Ovary (tissue), 10 donors: ENCODE results near the gene TLR9. TPM values are rescaled to one million over a fixed set of nuclear protein-coding genes. Genes with fewer than 3 reads are reported as not detected.
A peak's percentile ranks its signal among the peaks of the same experiment; 100 is the strongest.
"Not testable (repeated sequence)": the region's sequence is repeated elsewhere in the genome, so short reads cannot be mapped to it uniquely, and the experiment has no call there.

Experiments used
- DNase-seq, 5 donors: peaks; one replicate each; pipeline ENCODE4 v3.0.0-alpha.2; 2019 to 2020
- H3K27ac ChIP-seq, 2 donors: fragments of 200-600 bp; one replicate each; pipeline versions ENCODE4 v1.5.1 to v1.8.0; 2019 to 2022
- H3K27me3 ChIP-seq: fragments of 200-600 bp; one replicate; pipeline ENCODE4 v1.8.0; 2022
- H3K36me3 ChIP-seq: fragments of 200-600 bp; sonication (generic); one replicate; pipeline ENCODE4 v1.5.1; 2019
- H3K4me1 ChIP-seq: one replicate; pipeline ENCODE4 v1.8.1; 2013; ENCODE audit warnings: mild to moderate bottlenecking, moderate library complexity; ENCODE audit not compliant: insufficient read depth
- H3K4me3 ChIP-seq: fragments of 200-600 bp; sonication (generic); one replicate; pipeline ENCODE4 v1.5.1; 2017
- H3K9me3 ChIP-seq, 2 donors: fragments of 200-600 bp in 1 of 2; sonication (generic) in 1 of 2; one replicate each; pipeline versions ENCODE4 v1.5.1 to v1.8.1; 2013 to 2019; ENCODE audit warnings: mild to moderate bottlenecking in 1 of 2, moderate library complexity in 1 of 2
- EP300 ChIP-seq: sonication (generic); formaldehyde crosslinking; IDR thresholded peaks from one replicate; pipeline ENCODE4 v1.6.1; 2017; ENCODE audit warnings: antibody characterized with exemption
- POLR2A ChIP-seq: fragments of 450-650 bp; IDR thresholded peaks from one replicate; pipeline ENCODE4 v1.6.1; 2017; ENCODE audit warnings: antibody characterized with exemption, mild to moderate bottlenecking, moderate library complexity
- WGBS, 3 donors: extraction: QIAGEN DNeasy Blood & Tissue Kit in 1 of 3; methylation state at CpG; one replicate each; pipeline versions ENCODE4 v1.1.5 to v1.1.7; 2013 to 2017; 5-methylcytosine and 5-hydroxymethylcytosine counted together
- intact Hi-C, 4 donors: fragments of 100-400 bp; cut with DNase I; formaldehyde crosslinking; loops; one replicate each; pipeline versions ENCODE4 v1.11.0 to v1.15.1; 2022 to 2023
- long read RNA-seq, 3 donors: library from polyadenylated mRNA in 2 of 3; unstranded in 2 of 3; transcript quantifications; one replicate each; pipeline ENCODE4 v2.0.0 and lab custom pipeline, GENCODE V29; 2021 to 2026
- polyA plus RNA-seq, 2 donors: library from polyadenylated mRNA; stranded (reverse); fragments of 200-250 nt in 1 of 2; fragments of 350-450 nt in 1 of 2; fragmentation: Illumina TruSeq in 1 of 2; extraction: RNeasy Lipid Tissue Mini Kit (QIAGEN cat#74804) in 1 of 2; gene quantifications; one replicate each; pipeline ENCODE4 v1.2.3, GENCODE V29; 2013 to 2014
- total RNA-seq, 7 donors: library from RNA; depleted of rRNA in 2 of 7; stranded (reverse); fragments of >200 nt in 2 of 7; fragmentation: NEBNext Ultra II Directional in 3 of 7; extraction: Animal tissue kit (Norgen Biotek cat#: 25700) in 3 of 7; gene quantifications; one replicate each; pipeline versions ENCODE4 v1.1.0 to v1.2.4, GENCODE V29; 2016 to 2023
- TF ChIP-seq, protein P1 (sequence below), 3 donors: fragments of 450-650 bp in 2 of 3; fragments of 200-600 bp in 1 of 3; IDR thresholded peaks; one replicate each; pipeline versions ENCODE4 v1.5.1 to v1.8.0; 2016 to 2022; ENCODE audit warnings: antibody characterized with exemption in 3 of 3, mild to moderate bottlenecking in 1 of 3
- donor health status: DM: no; HTN: no; CAD: no; lungs with moderate emphysema.
- donor health status: DM: no; HTN: no; CAD: no.
- donor health status: Bipolar disorder and iron deficiency.
- donor health status: DM: yes; HTN: yes; CAD: no.
- donor health status: DM: no; HTN: no; CAD: no.
- donor health status: DM: yes; HTN: yes; CAD: no.

The TLR9 gene, protein sequence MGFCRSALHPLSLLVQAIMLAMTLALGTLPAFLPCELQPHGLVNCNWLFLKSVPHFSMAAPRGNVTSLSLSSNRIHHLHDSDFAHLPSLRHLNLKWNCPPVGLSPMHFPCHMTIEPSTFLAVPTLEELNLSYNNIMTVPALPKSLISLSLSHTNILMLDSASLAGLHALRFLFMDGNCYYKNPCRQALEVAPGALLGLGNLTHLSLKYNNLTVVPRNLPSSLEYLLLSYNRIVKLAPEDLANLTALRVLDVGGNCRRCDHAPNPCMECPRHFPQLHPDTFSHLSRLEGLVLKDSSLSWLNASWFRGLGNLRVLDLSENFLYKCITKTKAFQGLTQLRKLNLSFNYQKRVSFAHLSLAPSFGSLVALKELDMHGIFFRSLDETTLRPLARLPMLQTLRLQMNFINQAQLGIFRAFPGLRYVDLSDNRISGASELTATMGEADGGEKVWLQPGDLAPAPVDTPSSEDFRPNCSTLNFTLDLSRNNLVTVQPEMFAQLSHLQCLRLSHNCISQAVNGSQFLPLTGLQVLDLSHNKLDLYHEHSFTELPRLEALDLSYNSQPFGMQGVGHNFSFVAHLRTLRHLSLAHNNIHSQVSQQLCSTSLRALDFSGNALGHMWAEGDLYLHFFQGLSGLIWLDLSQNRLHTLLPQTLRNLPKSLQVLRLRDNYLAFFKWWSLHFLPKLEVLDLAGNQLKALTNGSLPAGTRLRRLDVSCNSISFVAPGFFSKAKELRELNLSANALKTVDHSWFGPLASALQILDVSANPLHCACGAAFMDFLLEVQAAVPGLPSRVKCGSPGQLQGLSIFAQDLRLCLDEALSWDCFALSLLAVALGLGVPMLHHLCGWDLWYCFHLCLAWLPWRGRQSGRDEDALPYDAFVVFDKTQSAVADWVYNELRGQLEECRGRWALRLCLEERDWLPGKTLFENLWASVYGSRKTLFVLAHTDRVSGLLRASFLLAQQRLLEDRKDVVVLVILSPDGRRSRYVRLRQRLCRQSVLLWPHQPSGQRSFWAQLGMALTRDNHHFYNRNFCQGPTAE
- total RNA-seq (1 to 10 TPM in 1 of 7 donors, under 1 TPM in 4, not detected in 2; 0.22 to 1.5 (median 0.74) TPM), polyA plus RNA-seq (under 1 TPM; 0.15 to 0.58 TPM)
- long read RNA-seq, donor 1, result 0 reads
- long read RNA-seq, donor 2, result 0 reads
- long read RNA-seq, donor 3, result 0 reads

DNA sequence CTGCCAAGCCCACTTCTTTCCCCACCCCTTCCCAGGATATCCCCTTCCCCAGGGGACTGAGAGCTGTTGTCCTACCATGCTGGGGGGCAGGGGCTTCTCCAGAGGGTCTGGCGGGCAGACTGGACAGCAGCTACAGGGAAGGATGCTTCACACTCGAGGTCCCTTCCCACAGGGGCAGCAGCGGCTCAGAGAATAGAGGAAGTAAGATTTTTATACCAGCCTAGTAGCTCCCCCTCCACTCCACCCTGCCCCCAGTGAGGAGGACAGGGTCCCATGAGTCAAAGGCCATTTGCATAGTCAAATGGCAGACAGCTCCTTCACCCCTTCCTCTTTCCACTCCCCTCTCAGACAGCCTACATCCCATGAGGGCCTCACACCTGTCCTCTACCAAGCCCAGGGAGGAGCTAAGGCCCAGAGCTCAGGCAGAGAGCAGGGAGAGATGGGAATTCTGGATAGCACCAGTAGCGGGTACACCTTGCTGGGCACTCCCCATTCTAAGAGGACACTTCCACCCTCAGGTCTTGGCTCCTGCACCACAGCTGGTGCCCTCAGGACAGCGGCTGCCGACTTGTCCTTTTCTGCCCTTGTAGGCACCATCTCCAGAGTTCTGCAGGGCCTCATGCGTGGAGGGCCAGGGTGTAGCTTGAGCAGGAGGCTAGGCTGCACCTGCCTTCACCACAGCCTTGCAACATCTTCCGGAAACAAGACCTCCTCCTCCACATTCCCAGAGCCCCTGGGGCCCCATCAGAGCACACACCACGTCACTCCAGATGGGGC, at the start of gene TLR9:
Gene TLR9, minus strand, starts transcription at position 194 of the 777 bp plus-strand sequence. Its CDS starts 116 bp downstream, at position 78.
- DNase-seq, result no peak
- Histone ChIP-seq H3K9me3 (no peaks in the 10 kb centered on the region), H3K4me3 (no peak within 1 kb of the TSS), H3K27ac (no peak within 1 kb of the TSS), H3K27me3 (no peaks in the 10 kb centered on the region), H3K36me3 (peaks cover 2% of the 10 kb centered on the region), H3K4me1 (peaks cover 9% of the 10 kb centered on the region)
- WGBS, 3 donors, result 70 to 75% (median 74%) methylated on average over 9 of the region's 9 CpGs
- TF ChIP-seq, protein P1, sequence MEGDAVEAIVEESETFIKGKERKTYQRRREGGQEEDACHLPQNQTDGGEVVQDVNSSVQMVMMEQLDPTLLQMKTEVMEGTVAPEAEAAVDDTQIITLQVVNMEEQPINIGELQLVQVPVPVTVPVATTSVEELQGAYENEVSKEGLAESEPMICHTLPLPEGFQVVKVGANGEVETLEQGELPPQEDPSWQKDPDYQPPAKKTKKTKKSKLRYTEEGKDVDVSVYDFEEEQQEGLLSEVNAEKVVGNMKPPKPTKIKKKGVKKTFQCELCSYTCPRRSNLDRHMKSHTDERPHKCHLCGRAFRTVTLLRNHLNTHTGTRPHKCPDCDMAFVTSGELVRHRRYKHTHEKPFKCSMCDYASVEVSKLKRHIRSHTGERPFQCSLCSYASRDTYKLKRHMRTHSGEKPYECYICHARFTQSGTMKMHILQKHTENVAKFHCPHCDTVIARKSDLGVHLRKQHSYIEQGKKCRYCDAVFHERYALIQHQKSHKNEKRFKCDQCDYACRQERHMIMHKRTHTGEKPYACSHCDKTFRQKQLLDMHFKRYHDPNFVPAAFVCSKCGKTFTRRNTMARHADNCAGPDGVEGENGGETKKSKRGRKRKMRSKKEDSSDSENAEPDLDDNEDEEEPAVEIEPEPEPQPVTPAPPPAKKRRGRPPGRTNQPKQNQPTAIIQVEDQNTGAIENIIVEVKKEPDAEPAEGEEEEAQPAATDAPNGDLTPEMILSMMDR (IDR thresholded peaks at IDR 0.05), result no peak
- TF ChIP-seq POLR2A (no peak), EP300 (no peak)
- intact Hi-C loops, result loop anchor here in 1 of 4 donors (10.0 kb wide), 1 partner anchor 49 kb away; the partner anchor contains the start of gene WDR82

DNA sequence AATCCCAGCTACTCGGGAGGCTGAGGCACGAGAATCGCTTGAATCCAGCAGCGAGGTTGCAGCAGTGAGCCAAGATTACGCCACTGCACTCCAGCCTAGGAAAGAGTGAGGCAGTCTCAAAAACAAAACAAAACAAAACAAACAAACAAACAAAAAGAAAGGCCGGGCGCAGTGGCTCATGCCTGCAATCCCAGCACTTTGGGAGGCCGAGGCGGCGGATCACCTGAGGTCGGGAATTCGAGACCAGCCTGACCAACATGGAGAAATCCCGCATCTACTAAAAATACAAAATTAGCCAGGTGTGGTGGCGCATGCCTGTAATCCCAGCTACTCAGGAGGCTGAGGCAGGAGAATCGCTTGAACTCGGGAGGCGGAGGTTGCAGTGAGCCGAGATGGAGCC, 49.3 kb upstream of the TLR9 start:
- 91 to 95% (median 93%) methylated on average over 18 of the region's 18 CpGs for WGBS, 3 donors
- intact Hi-C loops, result loop anchor here in 3 of 4 donors (5.0 to 10.0 kb wide), 2 partner anchors 37 to 50 kb away; partner anchors contain the start of genes TWF2 (in 2 of the 3) and TLR9 (in 1 of the 3)
- DNase-seq, result peak in 1 of 5 donors; percentile 25
- H3K9me3 ChIP-seq, H3K27ac ChIP-seq, H3K36me3 ChIP-seq, H3K27me3 ChIP-seq, H3K4me3 ChIP-seq: not testable (repeated sequence)
- H3K4me1 ChIP-seq, result peaks cover 33% of the 10 kb centered on the region

DNA sequence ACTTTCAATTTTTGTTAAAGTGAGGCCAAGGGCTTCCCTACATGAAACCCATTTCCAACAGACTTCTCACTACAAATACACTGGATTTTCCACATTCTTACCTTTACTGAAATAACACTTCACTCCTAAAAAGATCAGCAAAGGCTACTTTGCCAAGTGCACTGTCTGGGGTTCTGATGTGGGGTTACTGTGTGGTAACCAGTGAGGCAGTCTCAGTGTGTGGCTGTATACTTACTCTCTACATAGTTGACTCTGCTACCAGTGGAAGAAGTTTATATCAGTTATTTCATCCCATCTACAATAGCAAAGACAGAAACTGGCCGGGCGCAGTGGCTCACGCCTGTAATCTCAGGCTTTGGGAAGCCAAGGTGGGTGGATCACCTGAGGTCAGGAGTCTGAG, 47.4 kb upstream of the TLR9 start:
- intact Hi-C loops, result loop anchor here in 1 of 4 donors (10.0 kb wide), 1 partner anchor 48 kb away; the partner anchor contains the start of gene TLR9
- H3K27ac ChIP-seq, result no peak overlapping the region
- peak in 1 of 5 donors; percentile 15 for DNase-seq
- 75 to 89% (median 81%) methylated on average over 3 of the region's 3 CpGs for WGBS, 3 donors
- H3K27me3 ChIP-seq, result no peaks in the 10 kb centered on the region
- H3K36me3 ChIP-seq, result no peaks in the 10 kb centered on the region
- TF ChIP-seq POLR2A (no peak), EP300 (no peak)
- TF ChIP-seq, protein P1 (IDR thresholded peaks at IDR 0.05), result no peak
- no peaks in the 10 kb centered on the region for H3K9me3 ChIP-seq
- H3K4me1 ChIP-seq, result peaks cover 30% of the 10 kb centered on the region
- H3K4me3 ChIP-seq, result no peak overlapping the region

DNA sequence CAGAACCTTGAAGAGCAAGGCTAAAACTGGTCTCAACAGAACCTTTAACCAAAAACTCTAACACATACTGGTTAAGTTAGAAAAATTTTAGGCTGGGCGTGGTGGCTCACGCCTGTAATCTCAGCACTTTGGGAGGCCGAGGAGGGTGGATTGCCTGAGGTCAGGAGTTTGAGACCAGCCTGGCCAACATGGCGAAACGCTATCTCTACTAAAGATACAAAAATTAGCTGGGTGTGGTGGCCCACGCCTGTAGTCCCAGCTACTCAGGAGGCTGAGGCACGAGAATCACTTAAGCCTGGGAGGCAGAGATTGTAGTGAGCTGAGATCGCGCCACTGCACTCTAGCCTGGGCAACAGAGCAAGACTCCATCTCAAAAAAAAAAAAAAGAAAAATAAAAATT, 46.7 kb upstream of the TLR9 start:
- H3K4me1 ChIP-seq, result peaks cover 30% of the 10 kb centered on the region
- H3K4me3 ChIP-seq, H3K9me3 ChIP-seq, H3K27me3 ChIP-seq, H3K36me3 ChIP-seq, DNase-seq, H3K27ac ChIP-seq: not testable (repeated sequence)
- WGBS, 3 donors, result 92 to 94% (median 93%) methylated on average over 9 of the region's 9 CpGs
- intact Hi-C loops, result loop anchor here in 1 of 4 donors (10.0 kb wide), 1 partner anchor 47 kb away; the partner anchor contains the start of gene TLR9
